ENCODE results near the gene TTYH3. TPM values are rescaled to one million over a fixed set of nuclear protein-coding genes. Genes with fewer than 3 reads are reported as not detected.

Gene TTYH3
- total and polyA plus RNA-seq, 2 of the 13 experiments (the other 11 are each of a cell fraction or from before 2014, with no cell fraction given): 26.3 to 50.0 TPM

DNA sequence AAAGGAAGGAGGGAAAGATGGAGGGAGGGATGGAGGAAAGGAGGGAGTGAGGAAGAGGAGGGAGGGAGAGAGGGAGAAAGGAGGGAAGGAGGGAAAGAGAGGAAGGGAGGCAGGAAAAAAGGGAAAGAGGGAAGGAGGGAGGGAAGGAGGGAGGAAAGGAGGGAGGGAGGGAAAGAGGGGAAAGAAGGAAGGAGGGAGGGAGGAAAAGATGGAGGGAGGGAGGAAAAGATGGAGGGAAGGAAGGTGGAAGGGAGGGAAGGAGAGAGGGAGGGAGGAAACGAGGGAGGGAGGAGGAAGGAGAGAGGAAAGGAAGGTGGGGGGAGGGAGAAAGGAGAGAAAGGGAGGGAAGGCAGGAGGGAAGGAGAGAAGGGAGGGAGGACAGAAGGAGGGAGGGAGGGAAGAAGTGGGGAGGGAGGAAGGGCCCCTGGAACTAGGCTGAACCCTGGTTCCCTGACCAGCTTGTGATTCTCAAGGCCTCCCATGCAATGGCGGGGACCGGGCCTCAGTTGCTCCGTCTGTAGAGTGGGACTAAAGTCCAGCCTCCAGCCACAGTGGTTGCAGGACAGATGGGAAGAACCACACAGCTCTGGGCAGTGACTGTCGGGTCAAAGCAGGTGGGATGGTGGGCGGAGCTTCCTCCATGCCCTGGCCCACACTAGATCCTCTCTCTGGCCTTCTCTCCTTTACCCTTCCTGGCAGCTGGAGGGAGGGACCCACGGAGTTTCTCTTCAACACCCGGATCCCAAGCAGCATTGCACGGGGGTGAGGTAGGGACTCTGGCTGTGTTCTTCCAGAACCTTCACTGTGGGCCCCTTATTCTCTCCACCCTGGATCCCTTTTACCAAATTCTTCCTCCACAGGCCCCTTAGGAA is 4.3 kb upstream of the TTYH3 start (continued):
- TF ChIP-seq YEATS2 (CRISPR knock-in tag; IDR thresholded peaks at IDR 0.05; ENCODE audit: borderline replicate concordance): peak; percentile 17; the same call in 1 of the 2 replicates
- no peak for TF ChIP-seq ATM (IDR thresholded peaks at IDR 0.05; ENCODE audit: borderline replicate concordance)
- TF ChIP-seq PLSCR1 (CRISPR knock-in tag; IDR thresholded peaks at IDR 0.05; ENCODE audit: borderline replicate concordance): no peak
- TF ChIP-seq KLF13 (CRISPR knock-in tag; IDR thresholded peaks at IDR 0.05): no peak
- TF ChIP-seq, protein P1, sequence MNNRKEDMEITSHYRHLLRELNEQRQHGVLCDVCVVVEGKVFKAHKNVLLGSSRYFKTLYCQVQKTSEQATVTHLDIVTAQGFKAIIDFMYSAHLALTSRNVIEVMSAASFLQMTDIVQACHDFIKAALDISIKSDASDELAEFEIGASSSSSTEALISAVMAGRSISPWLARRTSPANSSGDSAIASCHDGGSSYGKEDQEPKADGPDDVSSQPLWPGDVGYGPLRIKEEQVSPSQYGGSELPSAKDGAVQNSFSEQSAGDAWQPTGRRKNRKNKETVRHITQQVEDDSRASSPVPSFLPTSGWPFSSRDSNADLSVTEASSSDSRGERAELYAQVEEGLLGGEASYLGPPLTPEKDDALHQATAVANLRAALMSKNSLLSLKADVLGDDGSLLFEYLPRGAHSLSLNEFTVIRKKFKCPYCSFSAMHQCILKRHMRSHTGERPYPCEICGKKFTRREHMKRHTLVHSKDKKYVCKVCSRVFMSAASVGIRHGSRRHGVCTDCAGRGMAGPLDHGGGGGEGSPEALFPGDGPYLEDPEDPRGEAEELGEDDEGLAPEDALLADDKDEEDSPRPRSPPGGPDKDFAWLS (CRISPR knock-in tag; IDR thresholded peaks at IDR 0.05; ENCODE audit: borderline replicate concordance): no peak
- TF ChIP-seq, protein P2, sequence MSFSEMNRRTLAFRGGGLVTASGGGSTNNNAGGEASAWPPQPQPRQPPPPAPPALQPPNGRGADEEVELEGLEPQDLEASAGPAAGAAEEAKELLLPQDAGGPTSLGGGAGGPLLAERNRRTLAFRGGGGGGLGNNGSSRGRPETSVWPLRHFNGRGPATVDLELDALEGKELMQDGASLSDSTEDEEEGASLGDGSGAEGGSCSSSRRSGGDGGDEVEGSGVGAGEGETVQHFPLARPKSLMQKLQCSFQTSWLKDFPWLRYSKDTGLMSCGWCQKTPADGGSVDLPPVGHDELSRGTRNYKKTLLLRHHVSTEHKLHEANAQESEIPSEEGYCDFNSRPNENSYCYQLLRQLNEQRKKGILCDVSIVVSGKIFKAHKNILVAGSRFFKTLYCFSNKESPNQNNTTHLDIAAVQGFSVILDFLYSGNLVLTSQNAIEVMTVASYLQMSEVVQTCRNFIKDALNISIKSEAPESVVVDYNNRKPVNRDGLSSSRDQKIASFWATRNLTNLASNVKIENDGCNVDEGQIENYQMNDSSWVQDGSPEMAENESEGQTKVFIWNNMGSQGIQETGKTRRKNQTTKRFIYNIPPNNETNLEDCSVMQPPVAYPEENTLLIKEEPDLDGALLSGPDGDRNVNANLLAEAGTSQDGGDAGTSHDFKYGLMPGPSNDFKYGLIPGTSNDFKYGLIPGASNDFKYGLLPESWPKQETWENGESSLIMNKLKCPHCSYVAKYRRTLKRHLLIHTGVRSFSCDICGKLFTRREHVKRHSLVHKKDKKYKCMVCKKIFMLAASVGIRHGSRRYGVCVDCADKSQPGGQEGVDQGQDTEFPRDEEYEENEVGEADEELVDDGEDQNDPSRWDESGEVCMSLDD (CRISPR knock-in tag; IDR thresholded peaks at IDR 0.05; ENCODE audit: borderline replicate concordance): no peak
- no peak for TF ChIP-seq ZNF546 (CRISPR knock-in tag; conservative IDR thresholded peaks at IDR 0.05)
- no peak for TF ChIP-seq PLRG1 (conservative IDR thresholded peaks at IDR 0.05)
- TF ChIP-seq GMEB1 (CRISPR knock-in tag; IDR thresholded peaks at IDR 0.05; ENCODE audit: borderline replicate concordance): no peak
- no peak for TF ChIP-seq ZEB1 (IDR thresholded peaks at IDR 0.05; ENCODE audit: insufficient replicate concordance, low read depth)
- no peak for TF ChIP-seq PPARG (CRISPR knock-in tag; conservative IDR thresholded peaks at IDR 0.05)
- TF ChIP-seq ZNF253 (CRISPR knock-in tag; IDR thresholded peaks at IDR 0.05; ENCODE audit: borderline replicate concordance): no peak
- no peak for TF ChIP-seq ZNF513 (CRISPR knock-in tag; conservative IDR thresholded peaks at IDR 0.05)
- no peak for TF ChIP-seq CBX5 (CRISPR knock-in tag; IDR thresholded peaks at IDR 0.05; ENCODE audit: borderline replicate concordance)
- TF ChIP-seq GLI4 (CRISPR knock-in tag; IDR thresholded peaks at IDR 0.05; ENCODE audit: borderline replicate concordance): 0 out of 2 replicates have a peak, but pooled peaks have one; percentile 46
- 0 out of 2 replicates have a peak, but pooled peaks have one; percentile 30 for TF ChIP-seq ZNF292 (CRISPR knock-in tag; IDR thresholded peaks at IDR 0.05; ENCODE audit: borderline replicate concordance, low read depth)
- TF ChIP-seq ZNF326 (CRISPR knock-in tag; IDR thresholded peaks at IDR 0.05; ENCODE audit: borderline replicate concordance): no peak
- no peak for TF ChIP-seq CREBL2 (CRISPR knock-in tag; IDR thresholded peaks at IDR 0.05; ENCODE audit: borderline replicate concordance)
- no peak for TF ChIP-seq SP1 (IDR thresholded peaks at IDR 0.05)
- TF ChIP-seq SP1 (CRISPR knock-in tag; IDR thresholded peaks at IDR 0.05): no peak

Data from HepG2 (cell line).